IPS-18a (cell line): ENCODE data around the gene MAML3.

Experiments
- H3K27ac ChIP-seq: one replicate; pipeline ENCODE4 v1.5.1; 2013; ENCODE audit warnings: low read length
- H3K27me3 ChIP-seq: one replicate; pipeline ENCODE4 v1.6.1; 2013; ENCODE audit warnings: mild to moderate bottlenecking, low read length; ENCODE audit not compliant: control insufficient read depth, insufficient read depth
- H3K36me3 ChIP-seq: one replicate; pipeline ENCODE4 v1.6.1; 2013; ENCODE audit warnings: low read depth, low read length; ENCODE audit not compliant: control insufficient read depth
- H3K4me1 ChIP-seq: one replicate; pipeline ENCODE4 v1.6.1; 2013; ENCODE audit warnings: low read depth, low read length; ENCODE audit not compliant: control insufficient read depth
- H3K4me3 ChIP-seq: one replicate; pipeline ENCODE4 v1.5.1; 2013; ENCODE audit warnings: low read length
- H3K9ac ChIP-seq: one replicate; pipeline ENCODE4 v1.6.1; 2013; ENCODE audit warnings: mild to moderate bottlenecking, low read length, moderate library complexity
- H3K9me3 ChIP-seq: one replicate; pipeline ENCODE4 v1.6.1; 2013; ENCODE audit warnings: low read depth, low read length; ENCODE audit not compliant: control insufficient read depth

MAML3 gene

DNA sequence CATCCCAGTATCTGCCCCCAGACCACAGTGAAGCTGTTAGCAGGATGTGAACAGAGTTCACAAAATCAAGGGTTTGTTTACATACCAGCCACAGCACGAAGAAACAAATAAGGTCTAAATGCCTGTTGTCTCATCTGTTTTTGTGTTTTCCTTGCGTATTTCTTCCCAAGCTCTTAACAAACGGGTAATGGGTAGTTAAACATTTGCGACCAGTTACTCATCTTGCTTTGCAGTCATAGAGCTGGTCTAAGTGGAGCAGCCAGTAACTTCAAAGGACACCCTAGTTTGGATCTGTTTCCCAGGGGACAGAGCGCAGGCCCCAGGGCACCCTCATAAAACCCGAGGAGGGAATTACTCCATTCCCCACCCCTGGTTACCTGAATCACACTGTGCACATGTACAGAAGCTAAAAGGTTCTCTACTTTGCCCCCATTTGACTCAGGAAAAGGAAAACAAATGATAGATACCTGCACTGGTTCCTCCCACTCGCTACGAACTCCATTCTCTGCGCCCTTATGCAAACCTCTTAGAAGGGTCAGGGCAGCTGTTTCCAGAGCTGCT is 68.8 kb downstream of the MAML3 start:
- Histone ChIP-seq H3K36me3 (no peaks in the 10 kb centered on the region), H3K9me3 (no peaks in the 10 kb centered on the region), H3K27me3 (no peaks in the 10 kb centered on the region), H3K9ac (no peak overlapping the region), H3K27ac (no peak overlapping the region), H3K4me1 (peaks cover 23% of the 10 kb centered on the region), H3K4me3 (no peak overlapping the region)

DNA sequence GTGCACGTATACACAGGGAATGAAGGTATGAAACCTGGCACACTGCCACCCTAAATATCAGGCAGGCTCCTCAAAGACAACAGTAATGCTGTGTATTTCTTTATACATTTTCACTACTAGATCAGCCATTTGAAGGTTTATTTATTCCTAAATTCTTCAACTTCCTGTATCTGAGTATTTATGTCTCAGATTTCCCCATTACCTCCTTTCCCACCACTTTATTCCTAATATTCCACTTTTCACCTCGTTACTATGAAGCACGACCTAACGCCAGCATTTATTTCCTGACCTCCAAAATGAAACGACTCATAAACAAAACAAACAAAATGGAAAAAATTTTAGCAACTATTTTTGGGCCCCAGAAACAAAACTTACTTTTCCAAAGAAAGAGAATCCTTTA is 69.6 kb downstream of the MAML3 start:
- H3K4me3 ChIP-seq = no peak overlapping the region
- H3K36me3 ChIP-seq = no peaks in the 10 kb centered on the region
- H3K27ac ChIP-seq = no peak overlapping the region
- no peak overlapping the region for H3K9ac ChIP-seq
- H3K27me3 ChIP-seq = no peaks in the 10 kb centered on the region
- H3K4me1 ChIP-seq = peaks cover 24% of the 10 kb centered on the region
- H3K9me3 ChIP-seq = no peaks in the 10 kb centered on the region

DNA sequence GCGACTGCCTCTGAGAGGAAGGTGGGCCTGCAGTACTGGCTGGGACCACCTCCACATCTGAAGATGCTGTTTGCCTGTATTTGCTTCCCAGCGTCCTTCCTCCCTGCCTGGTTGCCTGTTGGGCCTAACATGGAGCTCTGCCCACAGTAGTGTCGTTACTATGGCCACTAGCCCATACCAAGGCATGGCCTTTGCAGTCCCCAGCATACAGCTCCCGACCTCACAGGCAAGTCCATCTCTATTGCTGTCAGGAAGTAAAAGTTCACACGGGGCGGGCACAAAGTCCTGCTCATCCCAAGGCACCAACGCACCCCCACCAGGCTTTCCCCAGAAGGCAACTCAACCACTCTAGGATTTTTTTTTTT is 71.6 kb downstream of the MAML3 start:
- Histone ChIP-seq H3K27me3 (no peaks in the 10 kb centered on the region), H3K4me3 (no peak overlapping the region), H3K9ac (no peak overlapping the region), H3K27ac (no peak overlapping the region), H3K4me1 (peaks cover 33% of the 10 kb centered on the region), H3K9me3 (no peaks in the 10 kb centered on the region), H3K36me3 (no peaks in the 10 kb centered on the region)

DNA sequence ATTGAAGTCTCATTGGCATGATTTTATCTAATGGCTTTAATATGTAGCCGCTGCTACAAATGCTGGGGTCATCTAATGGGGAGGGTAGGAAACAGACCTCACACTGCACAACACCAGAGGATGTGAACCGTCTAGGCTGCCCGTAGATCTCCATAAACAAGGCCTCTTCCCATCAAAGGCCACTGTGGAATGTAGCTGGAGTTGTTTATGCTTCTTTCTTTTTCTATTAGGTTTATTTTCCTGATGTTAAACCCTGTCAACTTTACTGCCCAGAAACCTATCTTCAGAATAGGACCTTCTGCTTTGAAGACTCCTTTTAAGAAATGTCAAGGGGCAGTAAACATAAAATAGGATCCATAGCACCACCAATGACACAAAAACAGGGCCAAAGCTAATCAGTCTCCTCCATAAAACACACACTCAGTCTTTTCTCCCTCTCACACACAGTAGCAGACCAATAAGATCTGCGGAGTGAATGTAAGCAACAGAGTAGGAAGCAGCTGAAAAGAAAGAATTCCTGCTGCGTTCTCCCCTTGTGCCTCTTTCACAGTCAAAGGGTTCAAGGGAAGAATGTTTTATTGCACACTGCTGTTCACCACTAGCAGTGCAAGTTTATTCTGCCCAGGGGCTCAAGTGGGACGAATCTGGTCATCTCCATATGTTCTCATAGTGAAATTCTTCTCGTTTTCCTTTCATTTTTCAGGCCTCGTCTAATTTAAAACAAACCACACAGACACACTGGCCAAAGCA is 72.2 kb downstream of the MAML3 start:
- H3K4me3 ChIP-seq = no peak overlapping the region
- no peaks in the 10 kb centered on the region for H3K36me3 ChIP-seq
- H3K9me3 ChIP-seq = no peaks in the 10 kb centered on the region
- no peaks in the 10 kb centered on the region for H3K27me3 ChIP-seq
- H3K4me1 ChIP-seq = peaks cover 33% of the 10 kb centered on the region
- no peak overlapping the region for H3K27ac ChIP-seq
- no peak overlapping the region for H3K9ac ChIP-seq

DNA sequence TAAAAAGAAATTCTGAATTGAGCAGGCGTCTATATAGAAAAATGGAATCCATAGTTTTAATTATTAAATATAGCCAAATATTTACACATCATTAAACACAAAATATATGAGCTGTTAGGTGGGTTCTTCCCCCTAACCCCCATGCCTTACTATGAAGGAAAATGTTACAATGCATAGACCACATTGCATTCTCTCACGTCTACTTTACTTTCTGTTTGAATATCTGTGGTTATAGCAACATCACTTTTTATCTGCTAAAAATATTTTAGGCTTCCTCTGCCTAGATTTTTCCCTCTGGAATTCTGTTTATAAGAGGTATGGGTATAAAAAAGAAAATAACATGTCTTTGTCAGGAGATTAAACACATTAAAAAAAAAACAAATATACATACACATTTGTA is 73.1 kb downstream of the MAML3 start:
- peaks cover 33% of the 10 kb centered on the region for H3K4me1 ChIP-seq
- H3K36me3 ChIP-seq = no peaks in the 10 kb centered on the region
- H3K9ac ChIP-seq = no peak overlapping the region
- H3K27me3 ChIP-seq = no peaks in the 10 kb centered on the region
- no peak overlapping the region for H3K27ac ChIP-seq
- H3K4me3 ChIP-seq = no peak overlapping the region
- H3K9me3 ChIP-seq = no peaks in the 10 kb centered on the region

DNA sequence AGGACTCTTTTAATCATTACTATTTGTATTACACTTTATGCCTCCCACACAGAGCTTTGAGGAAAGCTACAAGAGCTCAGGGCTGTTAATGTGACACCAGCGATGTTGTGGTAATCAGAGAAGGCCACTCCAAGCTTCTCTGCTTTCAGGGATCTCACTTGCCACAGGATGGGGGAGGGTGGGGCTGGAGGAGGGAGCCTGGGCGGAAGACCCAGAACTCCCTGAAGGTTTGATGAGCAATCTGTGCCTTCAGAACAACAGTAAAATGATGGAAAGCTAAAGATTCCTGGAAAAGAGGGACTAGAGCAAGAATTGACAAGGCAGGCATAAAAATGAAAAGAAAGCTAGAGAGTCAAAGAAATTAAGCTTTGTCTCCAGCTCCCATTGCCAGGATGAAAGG is 75.6 kb downstream of the MAML3 start:
- no peak overlapping the region for H3K27ac ChIP-seq
- H3K27me3 ChIP-seq = no peaks in the 10 kb centered on the region
- no peaks in the 10 kb centered on the region for H3K9me3 ChIP-seq
- H3K9ac ChIP-seq = no peak overlapping the region
- no peak overlapping the region for H3K4me3 ChIP-seq
- H3K4me1 ChIP-seq = peaks cover 33% of the 10 kb centered on the region
- H3K36me3 ChIP-seq = no peaks in the 10 kb centered on the region

DNA sequence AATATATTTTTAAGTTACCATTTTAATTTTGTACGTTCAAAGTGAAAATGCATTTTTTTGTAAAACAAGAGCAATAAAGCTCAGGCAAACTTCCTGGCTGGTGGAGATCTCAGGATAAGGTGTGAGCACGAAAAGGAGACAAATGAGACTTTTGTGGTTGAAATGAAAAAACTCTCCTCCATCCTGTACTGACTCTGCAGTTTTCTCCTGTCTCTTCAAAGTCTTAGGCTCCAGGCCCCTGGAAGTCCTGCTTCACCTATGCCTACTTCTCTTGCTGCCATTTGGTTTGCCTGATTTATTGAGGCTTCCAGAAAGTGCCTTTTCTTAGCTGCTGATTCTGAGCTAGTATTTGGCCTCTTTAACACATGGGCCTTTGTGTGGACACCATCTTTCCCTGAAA is 77.7 kb downstream of the MAML3 start:
- no peaks in the 10 kb centered on the region for H3K36me3 ChIP-seq
- no peak overlapping the region for H3K4me3 ChIP-seq
- no peak overlapping the region for H3K9ac ChIP-seq
- H3K27me3 ChIP-seq = no peaks in the 10 kb centered on the region
- peaks cover 22% of the 10 kb centered on the region for H3K4me1 ChIP-seq
- H3K27ac ChIP-seq = no peak overlapping the region
- H3K9me3 ChIP-seq = no peaks in the 10 kb centered on the region

DNA sequence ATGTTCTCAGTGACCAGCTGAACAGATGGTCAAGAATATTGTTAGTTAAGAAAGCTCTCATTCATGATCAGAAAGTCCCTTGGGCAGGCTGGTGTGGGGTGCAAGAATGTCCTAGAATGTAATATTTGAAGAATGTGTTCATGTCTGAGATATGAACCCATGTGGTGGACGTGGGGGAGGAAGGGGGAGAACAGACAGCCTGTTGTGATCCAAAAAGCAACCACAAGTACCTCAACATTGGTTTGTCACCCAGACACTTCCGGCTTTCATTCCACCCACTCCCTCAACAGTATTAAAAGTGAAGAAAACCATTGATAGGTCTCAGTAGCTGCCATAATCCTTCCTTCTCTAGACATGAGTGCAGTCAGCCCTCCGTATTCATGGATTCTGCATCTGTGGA is 82.2 kb downstream of the MAML3 start:
- no peaks in the 10 kb centered on the region for H3K9me3 ChIP-seq
- no peaks in the 10 kb centered on the region for H3K27me3 ChIP-seq
- peaks cover 3% of the 10 kb centered on the region for H3K4me1 ChIP-seq
- no peak overlapping the region for H3K27ac ChIP-seq
- no peak overlapping the region for H3K4me3 ChIP-seq
- H3K36me3 ChIP-seq = no peaks in the 10 kb centered on the region
- no peak overlapping the region for H3K9ac ChIP-seq

DNA sequence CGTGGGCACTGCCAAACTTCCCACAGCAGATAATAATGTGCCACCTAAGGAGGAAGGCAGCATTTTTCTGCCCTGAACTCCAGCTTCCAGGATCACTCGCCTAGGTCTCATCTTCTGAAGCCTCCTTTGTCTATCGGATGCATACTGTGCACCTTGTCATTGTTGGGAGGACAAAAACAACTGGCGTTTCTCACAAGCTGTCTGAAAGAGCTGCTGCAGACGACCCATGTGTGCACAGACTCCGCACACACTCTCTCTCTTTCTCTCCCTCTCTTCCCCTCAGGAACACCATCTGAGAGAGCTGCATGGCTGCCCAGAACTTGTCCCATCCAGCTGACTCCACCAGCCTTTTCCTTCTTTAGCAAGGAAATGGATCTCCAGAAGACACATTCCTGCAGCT is 83.0 kb downstream of the MAML3 start:
- Histone ChIP-seq H3K9me3 (no peaks in the 10 kb centered on the region), H3K27ac (no peak overlapping the region), H3K4me3 (no peak overlapping the region), H3K27me3 (no peaks in the 10 kb centered on the region), H3K36me3 (no peaks in the 10 kb centered on the region), H3K4me1 (peaks cover 3% of the 10 kb centered on the region), H3K9ac (no peak overlapping the region)

DNA sequence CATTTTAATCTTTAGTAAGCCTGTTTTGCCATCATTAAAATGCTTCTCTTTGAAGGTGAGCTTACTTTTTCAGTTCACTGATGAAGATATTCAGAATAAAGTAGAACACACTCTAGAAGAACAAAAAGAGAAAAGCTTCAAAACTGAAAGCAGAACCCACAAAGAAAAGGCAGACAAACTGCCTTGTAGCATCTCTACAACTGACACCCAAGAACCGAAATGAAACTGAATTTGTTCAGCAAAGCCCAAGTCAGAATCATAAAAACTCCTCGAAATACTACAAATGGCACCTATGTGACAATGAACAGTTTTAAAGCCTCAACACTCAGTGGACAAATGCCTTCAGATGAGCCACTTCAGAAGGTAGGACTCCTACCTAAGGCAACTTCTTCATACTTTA is 83.6 kb downstream of the MAML3 start:
- H3K4me3 ChIP-seq = no peak overlapping the region
- H3K27me3 ChIP-seq = no peaks in the 10 kb centered on the region
- peaks cover 3% of the 10 kb centered on the region for H3K4me1 ChIP-seq
- no peaks in the 10 kb centered on the region for H3K36me3 ChIP-seq
- no peak overlapping the region for H3K9ac ChIP-seq
- no peaks in the 10 kb centered on the region for H3K9me3 ChIP-seq
- no peak overlapping the region for H3K27ac ChIP-seq

DNA sequence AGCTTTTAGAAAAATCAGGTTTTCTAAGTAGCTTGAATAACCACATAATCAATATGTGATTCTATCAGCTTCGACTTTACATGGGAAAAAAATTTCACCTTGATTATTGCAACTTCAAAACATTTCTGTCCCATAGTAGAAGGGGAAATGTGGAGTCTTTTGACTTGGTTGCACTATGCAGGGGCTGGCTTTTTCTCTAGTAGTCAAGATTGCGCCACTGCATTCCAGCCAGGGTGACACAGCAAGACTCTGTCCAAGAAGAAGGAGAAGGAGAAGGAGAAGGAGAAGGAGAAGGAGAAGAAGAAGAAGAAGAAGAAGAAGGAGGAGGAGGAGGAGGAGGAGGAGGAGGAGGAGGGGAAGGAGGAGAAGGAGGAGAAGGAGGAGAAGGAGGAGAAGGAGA is 84.9 kb downstream of the MAML3 start:
- no peaks in the 10 kb centered on the region for H3K36me3 ChIP-seq
- no peaks in the 10 kb centered on the region for H3K27me3 ChIP-seq
- no peaks in the 10 kb centered on the region for H3K9me3 ChIP-seq
- no peak overlapping the region for H3K9ac ChIP-seq
- no peak overlapping the region for H3K4me3 ChIP-seq
- peaks cover 3% of the 10 kb centered on the region for H3K4me1 ChIP-seq
- H3K27ac ChIP-seq = no peak overlapping the region

DNA sequence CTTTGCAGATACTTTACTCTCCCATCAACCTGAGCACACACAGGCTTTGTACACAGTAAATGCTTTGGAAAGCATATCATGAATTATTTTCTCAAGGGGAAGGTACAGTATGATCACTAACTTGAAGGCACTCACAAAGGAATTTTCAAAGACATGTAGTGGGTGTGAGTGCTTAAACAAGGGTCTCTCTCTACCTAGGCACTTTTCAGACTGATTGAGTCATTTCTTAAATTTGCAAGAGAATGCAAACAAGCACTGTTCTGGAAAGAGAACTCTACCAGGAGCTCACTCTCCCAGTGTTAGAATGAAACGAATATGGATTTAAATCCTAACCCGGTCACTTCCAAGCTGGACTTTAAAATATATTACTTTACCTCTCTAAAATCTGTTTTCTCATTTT is 85.7 kb downstream of the MAML3 start:
- H3K4me3 ChIP-seq = no peak overlapping the region
- H3K9ac ChIP-seq = no peak overlapping the region
- peaks cover 3% of the 10 kb centered on the region for H3K4me1 ChIP-seq

More for the DNA sequence above, 85.7 kb downstream of the MAML3 start:
- no peaks in the 10 kb centered on the region for H3K9me3 ChIP-seq
- H3K27me3 ChIP-seq = no peaks in the 10 kb centered on the region
- no peaks in the 10 kb centered on the region for H3K36me3 ChIP-seq
- H3K27ac ChIP-seq = no peak overlapping the region
